Smooth muscle cell (in vitro differentiated cells): ENCODE results near the gene GPR160. TPM values are rescaled to one million over a fixed set of nuclear protein-coding genes. Genes with fewer than 3 reads are reported as not detected.

Experiments used
- DNase-seq: peaks from one replicate; lab custom pipeline; 2025; ENCODE audit not compliant: unreplicated experiment; lab: John Stamatoyannopoulos, UW
- H2AFZ ChIP-seq: fragments of 200-600 bp; sonication (generic); 2 replicates; pipeline ENCODE4 v1.6.0; 2016; ENCODE audit warnings: antibody characterized with exemption, low read depth, mild to moderate bottlenecking
- H3F3A ChIP-seq: fragments of 200-600 bp; sonication (generic); 2 replicates; pipeline ENCODE4 v1.6.0; 2017; ENCODE audit warnings: antibody characterized with exemption, low read depth
- H3K27ac ChIP-seq: fragments of 200-600 bp; sonication (generic); 2 replicates; pipeline ENCODE4 v1.5.1; 2016; ENCODE audit warnings: low read depth, mild to moderate bottlenecking
- H3K27me3 ChIP-seq: fragments of 200-600 bp; sonication (generic); 2 replicates; pipeline ENCODE4 v1.6.1; 2016; ENCODE audit warnings: low read depth, mild to moderate bottlenecking
- H3K36me3 ChIP-seq: fragments of 200-600 bp; sonication (generic); 2 replicates; pipeline ENCODE4 v1.5.1; 2016; ENCODE audit warnings: low read depth
- H3K4me1 ChIP-seq: fragments of 200-600 bp; sonication (generic); 2 replicates; pipeline ENCODE4 v1.5.1; 2016; ENCODE audit warnings: low read depth
- H3K4me2 ChIP-seq: fragments of 200-600 bp; sonication (generic); 2 replicates; pipeline ENCODE4 v1.6.0; 2016; ENCODE audit warnings: mild to moderate bottlenecking
- H3K4me3 ChIP-seq: fragments of 200-600 bp; sonication (generic); 2 replicates; pipeline ENCODE4 v1.5.1; 2016; ENCODE audit warnings: mild to moderate bottlenecking
- H3K79me2 ChIP-seq: fragments of 200-600 bp; sonication (generic); 2 replicates; pipeline ENCODE4 v1.6.0; 2016; ENCODE audit warnings: low read depth, mild to moderate bottlenecking
- H3K9ac ChIP-seq: fragments of 200-600 bp; sonication (generic); 2 replicates; pipeline ENCODE4 v1.6.0; 2016; ENCODE audit warnings: low read depth
- H3K9me3 ChIP-seq: fragments of 200-600 bp; sonication (generic); replicated peaks from 2 replicates; pipeline ENCODE4 v1.5.1; 2016; ENCODE audit warnings: low read depth
- H4K20me1 ChIP-seq: fragments of 200-600 bp; sonication (generic); 2 replicates; pipeline ENCODE4 v1.6.0; 2016; ENCODE audit warnings: low read depth
- CTCF ChIP-seq: fragments of 200-600 bp; sonication (generic); IDR thresholded peaks from 2 replicates; pipeline ENCODE4 v1.5.1; 2017; ENCODE audit warnings: borderline replicate concordance, mild to moderate bottlenecking, antibody characterized with exemption; ENCODE audit not compliant: insufficient read depth, poor library complexity, severe bottlenecking
- WGBS: methylation state at CpG from one replicate; pipeline ENCODE4 v1.1.7; 2016; ENCODE audit warnings: low lambda C conversion rate; 5-methylcytosine and 5-hydroxymethylcytosine counted together
- polyA plus RNA-seq: library from polyadenylated mRNA; unstranded; fragments of >200 nt; fragmentation: Nextera tagmentation; extraction: Ambion mirVana; gene quantifications from 2 replicates; pipeline ENCODE4 v1.2.1, GENCODE V29; 2016
- total RNA-seq: library from RNA; depleted of rRNA; stranded (reverse); fragments of >200 nt; gene quantifications from 2 replicates; pipeline ENCODE4 v1.2.3, GENCODE V29; 2014

GPR160 gene
- total and polyA plus RNA-seq, 2 experiments from 2014 or later = 0.83 to 2.3 TPM

- Histone ChIP-seq H3K27me3 (peaks cover 5% of the 10 kb centered on the region), H3K79me2 (no peaks in the 10 kb centered on the region), H3K36me3 (no peaks in the 10 kb centered on the region), H4K20me1 (no peaks in the 10 kb centered on the region), H3K4me3 (no peak overlapping the region), H3K4me1 (no peaks in the 10 kb centered on the region), H3K4me2 (no peak overlapping the region), H3K27ac (no peak overlapping the region), H3K9ac (no peak overlapping the region), H2AFZ (no peak overlapping the region), H3F3A (no peaks in the 10 kb centered on the region), H3K9me3 (no peaks in the 10 kb centered on the region)
- no peak for DNase-seq
- TF ChIP-seq CTCF = no peak
- WGBS = 82% methylated on average over 4 of the region's 4 CpGs
Observed at GRCh38 chr3:170022336-170022735, 15.5 kb upstream of the GPR160 start.

- no peak overlapping the region for H3K27ac ChIP-seq
- no peaks in the 10 kb centered on the region for H3K79me2 ChIP-seq
- TF ChIP-seq CTCF = no peak
- no peak overlapping the region for H2AFZ ChIP-seq
- no peak for DNase-seq
- no peaks in the 10 kb centered on the region for H3F3A ChIP-seq
- no peak overlapping the region for H3K4me2 ChIP-seq
- H3K36me3 ChIP-seq = no peaks in the 10 kb centered on the region
- H3K4me1 ChIP-seq = no peaks in the 10 kb centered on the region
- H4K20me1 ChIP-seq = no peaks in the 10 kb centered on the region
- 100% methylated on average over 1 of the region's 1 CpG for WGBS
- no peak overlapping the region for H3K9ac ChIP-seq
- peaks cover 5% of the 10 kb centered on the region for H3K27me3 ChIP-seq
- H3K9me3 ChIP-seq = no peaks in the 10 kb centered on the region
- no peak overlapping the region for H3K4me3 ChIP-seq
Observed at GRCh38 chr3:170023165-170023564, 14.6 kb upstream of the GPR160 start.

GRCh38 chr3:170024581-170024980 is 13.2 kb upstream of the GPR160 start:
- Histone ChIP-seq H3K4me2 (no peak overlapping the region), H3K4me3 (no peak overlapping the region), H3K79me2 (no peaks in the 10 kb centered on the region), H3F3A (no peaks in the 10 kb centered on the region), H3K4me1 (no peaks in the 10 kb centered on the region), H4K20me1 (no peaks in the 10 kb centered on the region), H2AFZ (no peak overlapping the region), H3K9me3 (no peaks in the 10 kb centered on the region), H3K27ac (no peak overlapping the region), H3K27me3 (peaks cover 5% of the 10 kb centered on the region), H3K9ac (no peak overlapping the region), H3K36me3 (no peaks in the 10 kb centered on the region)
- DNase-seq = no peak
- TF ChIP-seq CTCF = no peak
- WGBS = 97% methylated on average over 4 of the region's 4 CpGs

- H3K9me3 ChIP-seq = no peaks in the 10 kb centered on the region
- TF ChIP-seq CTCF = no peak
- H3K79me2 ChIP-seq = no peaks in the 10 kb centered on the region
- no peak overlapping the region for H3K4me3 ChIP-seq
- no peak overlapping the region for H3K9ac ChIP-seq
- H2AFZ ChIP-seq = no peak overlapping the region
- peaks cover 5% of the 10 kb centered on the region for H3K27me3 ChIP-seq
- DNase-seq = no peak
- H3K36me3 ChIP-seq = no peaks in the 10 kb centered on the region
- H3K27ac ChIP-seq = no peak overlapping the region
- no peak overlapping the region for H3K4me2 ChIP-seq
- H3K4me1 ChIP-seq = no peaks in the 10 kb centered on the region
- no peaks in the 10 kb centered on the region for H4K20me1 ChIP-seq
- 87% methylated on average over 4 of the region's 4 CpGs for WGBS
- H3F3A ChIP-seq = no peaks in the 10 kb centered on the region
Observed at GRCh38 chr3:170027233-170028102, 10.3 kb upstream of the GPR160 start.
